Measurements from ENCODE around the gene ADAMTS7. TPM values are rescaled to one million over a fixed set of nuclear protein-coding genes. Genes with fewer than 3 reads are reported as not detected.
"Not testable (repeated sequence)": the region's sequence is repeated elsewhere in the genome, so short reads cannot be mapped to it uniquely, and the experiment has no call there.

The ADAMTS7 gene
- total RNA-seq, 1 donor from 2014 or later = 19.2 TPM

- no peak overlapping the region for H3K9ac ChIP-seq
- H4K20me1 ChIP-seq (ENCODE audit: low read depth) = no peaks in the 10 kb centered on the region
- no peak overlapping the region for H3K27ac ChIP-seq
- H3K27me3 ChIP-seq = no peaks in the 10 kb centered on the region
- no peak overlapping the region for H3K4me2 ChIP-seq
- H3K4me3 Mint-ChIP-seq = no peak overlapping the region
- no peaks in the 10 kb centered on the region for H3F3A ChIP-seq (ENCODE audit: low read depth)
- no peak overlapping the region for H2AFZ ChIP-seq (replicated peaks)
- no peaks in the 10 kb centered on the region for H3K4me1 Mint-ChIP-seq
- H3K36me3 ChIP-seq = no peaks in the 10 kb centered on the region
- H3K36me3 Mint-ChIP-seq = no peaks in the 10 kb centered on the region
- no peaks in the 10 kb centered on the region for H3K79me2 ChIP-seq (ENCODE audit: low read depth)
- no peak overlapping the region for H3K4me3 ChIP-seq
- no peaks in the 10 kb centered on the region for H3K9me3 ChIP-seq (ENCODE audit: low read depth)
- H3K4me1 ChIP-seq = no peaks in the 10 kb centered on the region
- H3K27me3 Mint-ChIP-seq (ENCODE audit: insufficient read depth, low read depth) = no peaks in the 10 kb centered on the region
- no peak for TF ChIP-seq EZH2phosphoT487 (IDR thresholded peaks at IDR 0.05)
- TF ChIP-seq CTCF (IDR thresholded peaks at IDR 0.05) = no peak
- no peak for TF ChIP-seq EZH2 (IDR thresholded peaks at IDR 0.05)
- H3K9me3 Mint-ChIP-seq = no peaks in the 10 kb centered on the region
- H3K27ac Mint-ChIP-seq = no peak overlapping the region
- no peak for DNase-seq (ENCODE audit: low spot score)
Observed at GRCh38 chr15:78778422-78778821, 32.8 kb downstream of the ADAMTS7 start.

- H3K4me1 ChIP-seq; H3K36me3 Mint-ChIP-seq; H3K27ac ChIP-seq; H3K9ac ChIP-seq; H3F3A ChIP-seq (ENCODE audit: low read depth); H3K9me3 Mint-ChIP-seq; H3K27ac Mint-ChIP-seq; H3K36me3 ChIP-seq; H3K4me3 Mint-ChIP-seq; H2AFZ ChIP-seq (replicated peaks); H3K79me2 ChIP-seq (ENCODE audit: low read depth); H3K9me3 ChIP-seq (ENCODE audit: low read depth); H3K4me2 ChIP-seq; H3K27me3 ChIP-seq; H4K20me1 ChIP-seq (ENCODE audit: low read depth); DNase-seq (ENCODE audit: low spot score); H3K4me1 Mint-ChIP-seq; H3K27me3 Mint-ChIP-seq (ENCODE audit: insufficient read depth, low read depth); H3K4me3 ChIP-seq: not testable (repeated sequence)
Observed at GRCh38 chr15:78777953-78778345, 33.3 kb downstream of the ADAMTS7 start.

GRCh38 chr15:78777290-78777952, 33.8 kb downstream of the ADAMTS7 start:
- H3K4me1 Mint-ChIP-seq; H3K9me3 ChIP-seq (ENCODE audit: low read depth); H3K4me3 Mint-ChIP-seq; H3K36me3 Mint-ChIP-seq; H3K27ac ChIP-seq; H3K79me2 ChIP-seq (ENCODE audit: low read depth); H3K27ac Mint-ChIP-seq; H3K9me3 Mint-ChIP-seq; H3K27me3 ChIP-seq; H3K9ac ChIP-seq; H3F3A ChIP-seq (ENCODE audit: low read depth); H2AFZ ChIP-seq (replicated peaks); H3K4me3 ChIP-seq; H3K27me3 Mint-ChIP-seq (ENCODE audit: insufficient read depth, low read depth); H4K20me1 ChIP-seq (ENCODE audit: low read depth); H3K36me3 ChIP-seq; H3K4me2 ChIP-seq; DNase-seq (ENCODE audit: low spot score); H3K4me1 ChIP-seq: not testable (repeated sequence)

- not testable (repeated sequence) for H3K27ac ChIP-seq; DNase-seq (ENCODE audit: low spot score); H3K9me3 Mint-ChIP-seq; H3K4me1 Mint-ChIP-seq; H3K79me2 ChIP-seq (ENCODE audit: low read depth); H3F3A ChIP-seq (ENCODE audit: low read depth); H3K4me1 ChIP-seq; H3K36me3 Mint-ChIP-seq; H4K20me1 ChIP-seq (ENCODE audit: low read depth); H3K27me3 Mint-ChIP-seq (ENCODE audit: insufficient read depth, low read depth); H3K27me3 ChIP-seq; H3K9ac ChIP-seq; H2AFZ ChIP-seq (replicated peaks); H3K4me3 Mint-ChIP-seq; H3K4me3 ChIP-seq; H3K4me2 ChIP-seq; H3K36me3 ChIP-seq; H3K9me3 ChIP-seq (ENCODE audit: low read depth)
- peak overlapping the region; percentile 42 for H3K27ac Mint-ChIP-seq
Observed at GRCh38 chr15:78776046-78776925, 35.0 kb downstream of the ADAMTS7 start.
